Ecto neural progenitor cell (in vitro differentiated cells): ENCODE measurements around the gene ACSM4.

ENCODE experiments used
- DNase-seq: peaks from one replicate; pipeline ENCODE4 v3.0.0-alpha.2; 2018; ENCODE audit warnings: low spot score

Gene ACSM4

GRCh38 chr12:7339675-7340074, 35.8 kb downstream of the ACSM4 start:
- DNase-seq = no peak

- no peak for DNase-seq
Measured at GRCh38 chr12:7344833-7345606, 41.1 kb downstream of the ACSM4 start.

- no peak for DNase-seq
Measured at GRCh38 chr12:7346551-7347225, 42.8 kb downstream of the ACSM4 start.

GRCh38 chr12:7349418-7349817, 45.5 kb downstream of the ACSM4 start:
- DNase-seq = no peak

- no peak for DNase-seq
Measured at GRCh38 chr12:7351177-7351576, 47.3 kb downstream of the ACSM4 start.

GRCh38 chr12:7352661-7353060, 48.8 kb downstream of the ACSM4 start:
- DNase-seq = no peak

- DNase-seq = no peak
Measured at GRCh38 chr12:7354529-7354928, 50.7 kb downstream of the ACSM4 start.

GRCh38 chr12:7361265-7361664, 57.4 kb downstream of the ACSM4 start:
- DNase-seq = no peak

- no peak for DNase-seq
Measured at GRCh38 chr12:7362734-7363133, 58.9 kb downstream of the ACSM4 start.

- DNase-seq = no peak
Measured at GRCh38 chr12:7369274-7369729, 65.4 kb downstream of the ACSM4 start.

- DNase-seq = no peak
Measured at GRCh38 chr12:7373226-7373625, 69.4 kb downstream of the ACSM4 start.

- DNase-seq = peak; percentile 66
Measured at GRCh38 chr12:7374423-7375144, 70.7 kb downstream of the ACSM4 start.

GRCh38 chr12:7375145-7375543, 71.3 kb downstream of the ACSM4 start:
- DNase-seq = no peak

- DNase-seq = no peak
Measured at GRCh38 chr12:7376196-7376595, 72.3 kb downstream of the ACSM4 start.
